ENCODE data around the gene ZNF385D.

DNA sequence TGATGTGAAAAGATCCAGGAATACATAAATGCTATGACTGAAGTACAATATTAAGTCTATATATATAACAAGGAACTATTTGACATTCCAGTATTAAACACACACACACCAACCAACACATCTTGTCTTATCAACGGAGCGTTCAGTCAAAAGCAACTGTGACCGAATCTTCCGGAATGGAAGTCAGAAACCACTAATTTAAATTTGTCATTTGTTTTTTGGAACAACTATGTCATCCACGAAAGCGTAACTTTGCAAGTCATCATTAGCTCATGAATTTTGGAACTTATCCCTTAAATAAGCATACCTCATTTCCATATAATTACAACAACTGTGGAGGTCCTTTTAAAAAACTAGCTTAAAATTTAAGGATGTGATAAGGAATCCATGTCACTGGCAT lies 5.0 kb downstream of the ZNF385D start:
- no peak for TF ChIP-seq CTCF (IDR thresholded peaks at IDR 0.05)
- no peak for TF ChIP-seq POLR2A (IDR thresholded peaks at IDR 0.05)
